Neuronal stem cell (in vitro differentiated cells): Measurements from ENCODE around the gene PRR33.
A peak's percentile ranks its signal among the peaks of the same experiment; 100 is the strongest.

Source experiments
- DNase-seq: peaks from one replicate; pipeline ENCODE4 v3.0.0-alpha.2; 2013; ENCODE audit warnings: low spot score
- H2AFZ ChIP-seq: one replicate; pipeline ENCODE4 v1.6.1; 2013; ENCODE audit warnings: mild to moderate bottlenecking, low read length, inconsistent platforms
- H2AK5ac ChIP-seq: 2 replicates; pipeline ENCODE4 v1.6.1; 2013; ENCODE audit warnings: low read depth, mild to moderate bottlenecking, inconsistent platforms, low read length, moderate library complexity, mixed read lengths
- H2BK120ac ChIP-seq: 2 replicates; pipeline ENCODE4 v1.6.1; 2013; ENCODE audit warnings: low read depth, mild to moderate bottlenecking, inconsistent platforms, low read length, moderate library complexity, mixed read lengths
- H2BK12ac ChIP-seq: one replicate; pipeline ENCODE4 v1.6.1; 2013; ENCODE audit warnings: low read length, inconsistent platforms
- H2BK15ac ChIP-seq: 2 replicates; pipeline ENCODE4 v1.6.1; 2013; ENCODE audit warnings: mild to moderate bottlenecking, low read length, inconsistent platforms, mixed read lengths
- H2BK5ac ChIP-seq: one replicate; pipeline ENCODE4 v1.6.1; 2013; ENCODE audit warnings: inconsistent platforms, mild to moderate bottlenecking, low read length, moderate library complexity
- H3K14ac ChIP-seq: one replicate; pipeline ENCODE4 v1.6.1; 2013; ENCODE audit warnings: low read length, inconsistent platforms
- H3K18ac ChIP-seq: 2 replicates; pipeline ENCODE4 v1.6.1; 2013; ENCODE audit warnings: low read length, inconsistent platforms
- H3K23ac ChIP-seq: 2 replicates; pipeline ENCODE4 v1.6.1; 2013; ENCODE audit warnings: low read depth, mild to moderate bottlenecking, mixed read lengths, low read length, inconsistent platforms; ENCODE audit not compliant: poor library complexity
- H3K27ac ChIP-seq: replicated peaks from 3 replicates; pipeline ENCODE4 v1.5.1; 2013; ENCODE audit warnings: low read length, inconsistent platforms
- H3K27me3 ChIP-seq, 3 experiments: 2 replicates each; pipeline ENCODE4 v1.6.1; 2013; ENCODE audit warnings: low read length in 3 of 3, mild to moderate bottlenecking in 2 of 3, inconsistent platforms in 1 of 3, low read depth in 1 of 3, mixed read lengths in 1 of 3, moderate library complexity in 1 of 3; ENCODE audit not compliant: control insufficient read depth in 3 of 3, insufficient read depth in 3 of 3
- H3K36me3 ChIP-seq, 2 donors: replicated peaks in 1 of 2; 2 replicates each; pipeline ENCODE4 v1.6.1; 2013; ENCODE audit warnings: low read length in 2 of 2; ENCODE audit not compliant: control insufficient read depth in 2 of 2, insufficient read depth in 2 of 2
- H3K4ac ChIP-seq: 2 replicates; pipeline ENCODE4 v1.6.1; 2013; ENCODE audit warnings: inconsistent platforms, mild to moderate bottlenecking, low read length, moderate library complexity
- H3K4me1 ChIP-seq, 2 donors: 1 replicate in 1 of 2; 2 replicates in 1 of 2; pipeline ENCODE4 v1.6.1; 2013; ENCODE audit warnings: low read length in 2 of 2, low read depth in 1 of 2; ENCODE audit not compliant: control insufficient read depth in 2 of 2, insufficient read depth in 1 of 2
- H3K4me2 ChIP-seq: one replicate; pipeline ENCODE4 v1.6.1; 2013; ENCODE audit warnings: mild to moderate bottlenecking, low read length, inconsistent platforms; ENCODE audit not compliant: insufficient read depth, poor library complexity, severe bottlenecking
- H3K4me3 ChIP-seq, 2 donors: 2 replicates each; pipeline ENCODE4 v1.5.1; 2013; ENCODE audit warnings: low read length in 2 of 2, mild to moderate bottlenecking in 2 of 2, inconsistent platforms in 1 of 2, moderate library complexity in 1 of 2
- H3K79me1 ChIP-seq: one replicate; pipeline ENCODE4 v1.6.1; 2013; ENCODE audit warnings: low read depth, mild to moderate bottlenecking, inconsistent platforms, low read length, moderate library complexity
- H3K9ac ChIP-seq: one replicate; pipeline ENCODE4 v1.6.1; 2013; ENCODE audit warnings: mild to moderate bottlenecking, low read depth, low read length, inconsistent platforms; ENCODE audit not compliant: poor library complexity
- H3K9me3 ChIP-seq, 2 donors: replicated peaks in 1 of 2; 2 replicates each; pipeline versions ENCODE3 to v1.6.1; 2013; ENCODE audit warnings: low read length in 2 of 2, mild to moderate bottlenecking in 2 of 2, inconsistent platforms in 1 of 2, low read depth in 1 of 2, mixed read lengths in 1 of 2, moderate library complexity in 1 of 2; ENCODE audit not compliant: control insufficient read depth in 2 of 2, insufficient read depth in 1 of 2
- H4K8ac ChIP-seq: one replicate; pipeline ENCODE4 v1.6.1; 2013; ENCODE audit warnings: low read depth, mild to moderate bottlenecking, inconsistent platforms, low read length, moderate library complexity
- H4K91ac ChIP-seq: one replicate; pipeline ENCODE4 v1.6.1; 2013; ENCODE audit warnings: low read length, low read depth, mild to moderate bottlenecking, inconsistent platforms; ENCODE audit not compliant: poor library complexity
- WGBS, 2 donors: extraction: QIAGEN DNeasy Blood & Tissue Kit; methylation state at CpG; one replicate each; pipeline ENCODE4 v1.1.7; 2013; ENCODE audit warnings: missing lambda C conversion rate in 2 of 2, mixed read lengths in 1 of 2; ENCODE audit not compliant: insufficient read length in 2 of 2, insufficient replicate concordance in 1 of 2; ENCODE audit errors: extremely low coverage in 2 of 2; 5-methylcytosine and 5-hydroxymethylcytosine counted together

The PRR33 gene

DNA sequence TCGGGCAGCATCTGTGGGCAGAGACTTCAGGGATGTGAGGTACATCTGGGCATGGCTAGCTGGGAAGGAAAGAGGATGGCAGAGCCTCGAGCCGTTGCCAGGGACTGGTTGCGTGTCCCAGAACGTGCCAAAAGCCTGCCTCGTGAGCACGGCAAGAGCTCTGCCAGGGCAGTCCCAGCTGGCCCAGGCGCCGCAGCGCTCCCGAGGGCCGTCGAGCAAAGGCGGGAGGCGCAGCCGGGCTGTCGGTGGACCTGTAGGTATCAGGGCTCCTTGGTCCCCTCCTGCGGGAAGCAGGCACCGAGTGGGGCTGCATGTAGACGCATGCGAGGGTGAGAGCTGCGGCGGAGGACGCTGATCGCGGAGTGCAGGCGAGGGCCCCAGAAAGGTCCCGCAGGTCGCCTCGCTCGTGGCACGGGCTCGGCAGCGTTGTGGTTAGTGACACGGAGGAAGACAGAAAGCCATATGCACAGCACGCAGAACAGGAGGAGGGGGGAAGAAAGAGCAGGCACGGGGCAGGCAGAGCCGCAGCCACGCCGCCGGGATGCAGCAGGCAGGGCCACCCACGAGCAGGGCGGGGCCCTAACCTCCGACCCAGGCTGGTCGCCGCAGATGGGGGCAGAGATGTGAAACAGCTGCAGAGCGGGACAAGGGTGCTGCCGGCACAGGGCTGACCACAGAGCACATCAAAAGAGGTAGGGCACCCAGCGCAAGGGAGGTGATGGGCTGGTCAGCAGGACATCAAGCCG, 20.8 kb downstream of the PRR33 start:
- H3K9ac ChIP-seq = peak overlapping the region; percentile 30
- peak overlapping the region; percentile 48 for H4K8ac ChIP-seq
- H3K27me3 ChIP-seq = peaks cover 0 to 3% (median 0%) of the 10 kb centered on the region in 3 experiments
- H3K4me2 ChIP-seq = no peak overlapping the region
- H3K14ac ChIP-seq = peak overlapping the region; percentile 89
- H2BK5ac ChIP-seq = peak overlapping the region; percentile 77
- H3K4ac ChIP-seq = peak overlapping the region; percentile 10
- peak overlapping the region; percentile 98 for H2BK12ac ChIP-seq
- H2AFZ ChIP-seq = no peak overlapping the region
- no peaks in the 10 kb centered on the region for H3K36me3 ChIP-seq
- no peak overlapping the region for H2BK120ac ChIP-seq
- no CpG with 5 or more reads among the region's 50 CpGs for WGBS, 2 donors
- no peaks in the 10 kb centered on the region for H3K79me1 ChIP-seq
- peak overlapping the region; percentile 99 for H2BK15ac ChIP-seq
- H4K91ac ChIP-seq = no peak overlapping the region
- no peak overlapping the region for H3K4me3 ChIP-seq
- peaks cover 10 to 23% of the 10 kb centered on the region in 2 donors for H3K4me1 ChIP-seq
- no peaks in the 10 kb centered on the region for H3K9me3 ChIP-seq
- peak overlapping the region; percentile 81 for H3K23ac ChIP-seq
- no peak overlapping the region for H3K27ac ChIP-seq
- peak overlapping the region; percentile 88 for H2AK5ac ChIP-seq
- peak overlapping the region; percentile 93 for H3K18ac ChIP-seq
- no peak for DNase-seq

- Histone ChIP-seq H3K27ac (no peak overlapping the region), H2BK120ac (no peak overlapping the region), H3K14ac (no peak overlapping the region), H3K79me1 (no peaks in the 10 kb centered on the region), H2AFZ (no peak overlapping the region), H2BK12ac (peak overlapping the region; percentile 98), H3K9me3 (no peaks in the 10 kb centered on the region), H3K18ac (no peak overlapping the region), H2AK5ac (peak overlapping the region; percentile 88), H4K8ac (no peak overlapping the region), H3K4me2 (no peak overlapping the region), H3K4ac (peak overlapping the region; percentile 66), H3K36me3 (no peaks in the 10 kb centered on the region), H3K23ac (peak overlapping the region; percentile 81), H3K4me1 (peaks cover 12 to 27% of the 10 kb centered on the region in 2 donors), H2BK15ac (peak overlapping the region; percentile 99), H3K9ac (no peak overlapping the region), H3K4me3 (no peak overlapping the region), H4K91ac (no peak overlapping the region), H3K27me3 (peaks cover 0 to 3% (median 0%) of the 10 kb centered on the region in 3 experiments), H2BK5ac (peak overlapping the region; percentile 77)
- WGBS, 2 donors = no CpG with 5 or more reads among the region's 12 CpGs
- DNase-seq = no peak
These were observed 21.4 kb downstream of the PRR33 start for GRCh38 chr11:1870326-1870696.

DNA sequence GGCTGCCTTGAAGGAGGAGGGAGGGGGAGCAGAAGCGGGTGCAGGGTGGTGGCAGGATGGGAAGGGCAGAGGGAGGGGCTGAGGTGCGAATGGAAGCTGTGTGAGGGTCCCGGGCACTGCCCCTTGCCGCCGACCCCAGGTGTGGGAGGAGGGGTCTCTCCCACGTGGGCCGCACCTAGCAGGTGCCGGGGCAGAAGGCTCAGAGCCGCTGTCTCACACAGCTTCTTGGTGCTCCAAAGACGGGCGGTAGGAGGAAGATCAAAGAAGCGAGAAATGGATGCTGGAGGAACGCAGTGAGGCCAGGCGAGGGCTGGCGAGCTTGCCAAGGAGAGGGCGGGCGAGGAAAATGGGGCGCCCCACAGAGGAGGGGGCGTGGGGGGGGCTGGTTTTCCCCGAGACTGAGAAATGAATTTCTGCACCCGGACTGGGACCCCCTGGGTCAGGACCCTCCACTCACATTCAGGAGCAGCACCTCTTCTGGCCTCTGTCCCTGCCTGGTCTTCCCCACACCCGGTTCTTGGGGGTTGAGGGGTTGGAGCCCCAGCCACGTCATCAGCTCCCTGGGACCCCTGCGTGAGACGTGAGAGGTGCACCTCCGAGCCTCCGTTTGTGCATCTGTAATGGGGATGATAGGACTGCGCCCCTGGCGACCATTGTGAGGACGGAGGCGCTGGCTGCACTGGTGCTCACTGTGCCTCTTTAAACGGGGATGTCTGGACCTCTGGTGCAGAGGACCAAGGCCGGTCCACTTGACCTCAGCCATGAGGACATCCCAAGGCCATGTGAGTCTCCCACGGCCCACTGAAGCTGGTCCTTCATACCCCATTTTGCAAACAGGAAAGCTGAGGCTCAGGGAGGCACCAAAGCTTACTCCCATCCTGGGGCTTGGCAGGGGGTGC, 22.0 kb downstream of the PRR33 start:
- WGBS, 2 donors = no CpG with 5 or more reads among the region's 34 CpGs
- Histone ChIP-seq H3K14ac (no peak overlapping the region), H2BK12ac (peak overlapping the region; percentile 84), H3K4me2 (no peak overlapping the region), H2BK15ac (peak overlapping the region; percentile 45), H3K4me1 (peaks cover 18 to 33% of the 10 kb centered on the region in 2 donors), H2BK120ac (no peak overlapping the region), H4K91ac (no peak overlapping the region), H3K79me1 (no peaks in the 10 kb centered on the region), H3K9me3 (no peaks in the 10 kb centered on the region), H3K27me3 (peaks cover 0 to 3% (median 0%) of the 10 kb centered on the region in 3 experiments), H2BK5ac (no peak overlapping the region), H2AFZ (no peak overlapping the region), H3K4me3 (no peak overlapping the region), H3K27ac (no peak overlapping the region), H3K4ac (no peak overlapping the region), H3K18ac (peak overlapping the region; percentile 89), H4K8ac (no peak overlapping the region), H2AK5ac (peak overlapping the region; percentile 88), H3K23ac (peak overlapping the region; percentile 73), H3K36me3 (no peaks in the 10 kb centered on the region), H3K9ac (no peak overlapping the region)
- DNase-seq = no peak
